GM21786 (cell line): ENCODE data around the gene TRMU.

Experiments
- ATAC-seq: cut with Tn5 transposase; IDR thresholded peaks from one replicate; pipeline ENCODE4 v1.9.1; 2021; ENCODE audit not compliant: unreplicated experiment

The TRMU gene, protein sequence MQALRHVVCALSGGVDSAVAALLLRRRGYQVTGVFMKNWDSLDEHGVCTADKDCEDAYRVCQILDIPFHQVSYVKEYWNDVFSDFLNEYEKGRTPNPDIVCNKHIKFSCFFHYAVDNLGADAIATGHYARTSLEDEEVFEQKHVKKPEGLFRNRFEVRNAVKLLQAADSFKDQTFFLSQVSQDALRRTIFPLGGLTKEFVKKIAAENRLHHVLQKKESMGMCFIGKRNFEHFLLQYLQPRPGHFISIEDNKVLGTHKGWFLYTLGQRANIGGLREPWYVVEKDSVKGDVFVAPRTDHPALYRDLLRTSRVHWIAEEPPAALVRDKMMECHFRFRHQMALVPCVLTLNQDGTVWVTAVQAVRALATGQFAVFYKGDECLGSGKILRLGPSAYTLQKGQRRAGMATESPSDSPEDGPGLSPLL

DNA sequence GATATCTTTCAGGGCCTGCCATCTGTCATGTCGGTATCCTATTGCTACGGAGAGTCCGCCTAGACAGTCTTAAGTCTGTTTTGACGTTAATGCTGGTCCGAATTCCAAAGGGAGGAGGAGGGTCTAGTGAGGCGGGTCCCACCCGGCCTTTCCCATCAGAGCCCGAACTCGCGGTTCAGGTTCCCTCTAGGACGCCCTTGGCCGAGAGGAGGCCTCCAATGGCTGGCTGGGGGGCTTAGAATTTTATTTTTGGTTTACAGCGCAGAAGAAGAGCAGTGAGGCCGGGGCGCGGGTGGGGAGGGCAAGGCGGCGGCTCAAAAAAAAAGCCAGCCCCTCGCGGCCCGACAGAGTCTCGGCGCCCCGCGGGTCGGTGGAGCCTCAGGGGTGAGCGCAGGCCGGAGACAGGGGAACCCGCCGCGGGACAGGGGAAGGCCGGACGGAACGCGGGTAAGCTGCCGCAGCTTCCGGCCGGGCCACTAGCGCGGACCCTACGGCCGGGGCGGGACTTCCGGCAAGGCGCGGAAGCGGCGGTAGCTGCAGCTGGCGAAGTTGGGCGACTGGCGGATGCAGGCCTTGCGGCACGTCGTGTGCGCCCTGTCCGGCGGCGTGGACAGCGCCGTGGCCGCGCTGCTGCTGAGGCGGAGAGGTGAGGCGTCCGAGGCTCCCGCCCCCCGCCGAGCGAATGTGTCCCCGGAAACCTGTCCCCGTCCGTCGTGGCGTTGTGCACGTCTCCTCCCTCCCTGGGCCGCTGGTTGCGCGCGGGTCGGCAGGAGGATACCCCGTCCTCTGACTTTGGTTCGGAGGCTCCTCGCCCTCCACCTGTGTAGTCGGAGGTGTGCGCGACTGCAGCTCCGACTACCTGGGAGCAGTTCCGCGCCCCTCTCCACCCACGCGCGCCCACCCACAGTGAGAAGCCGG lies at the start of gene TRMU:
Gene TRMU, plus strand, starts transcription at position 514 of the 918 bp plus-strand sequence. Its CDS starts 51 bp downstream, at position 565.
- ATAC-seq: peak; percentile 77

- no peak for ATAC-seq
Measured at GRCh38 chr22:46286006-46286405, 49.5 kb upstream of the TRMU start.

DNA sequence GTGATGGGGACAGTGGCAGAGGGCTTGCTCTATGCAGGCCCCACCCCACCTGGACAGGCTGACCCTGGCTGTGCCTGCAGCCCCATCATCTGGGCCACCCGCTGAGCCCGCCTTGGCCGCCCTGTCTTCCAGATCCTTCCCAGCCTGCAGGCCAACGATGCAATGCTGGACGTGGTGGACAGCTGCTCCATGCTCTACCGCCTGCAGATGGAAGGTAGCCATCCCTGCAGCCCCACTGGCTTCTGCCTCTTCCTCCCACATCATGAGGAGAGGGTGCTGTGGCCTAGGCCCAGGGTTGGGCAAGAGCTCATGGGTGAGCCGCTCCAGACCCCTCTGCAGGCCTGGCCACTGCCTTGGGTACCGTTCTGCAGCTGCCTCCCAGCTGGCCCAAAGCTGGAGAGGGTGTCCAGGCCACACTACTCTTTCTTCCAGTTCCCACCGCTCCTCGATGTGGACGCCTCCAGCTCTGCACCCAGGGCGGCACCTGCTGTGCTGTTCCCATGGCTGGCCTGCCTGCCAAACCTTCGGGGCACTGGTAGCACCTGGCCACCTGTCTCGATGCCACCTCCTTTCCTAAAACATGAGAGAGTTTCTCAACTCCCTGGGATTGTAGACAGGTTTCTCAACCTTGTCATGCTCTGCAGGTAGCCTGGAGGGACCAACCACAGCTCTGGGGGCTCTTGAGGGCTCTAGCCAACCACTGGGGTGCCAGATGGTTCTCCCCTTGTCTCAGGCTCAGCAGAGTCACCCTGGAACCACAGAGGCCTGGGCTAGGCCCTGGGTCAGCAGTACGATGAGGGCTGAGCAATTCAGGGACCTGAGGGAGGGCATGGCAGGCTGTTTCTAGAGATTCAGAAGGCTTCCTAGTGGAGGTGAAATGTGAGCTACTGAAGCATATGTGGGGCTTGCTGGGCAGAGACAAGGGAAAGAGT lies 48.3 kb upstream of the TRMU start:
- no peak for ATAC-seq

DNA sequence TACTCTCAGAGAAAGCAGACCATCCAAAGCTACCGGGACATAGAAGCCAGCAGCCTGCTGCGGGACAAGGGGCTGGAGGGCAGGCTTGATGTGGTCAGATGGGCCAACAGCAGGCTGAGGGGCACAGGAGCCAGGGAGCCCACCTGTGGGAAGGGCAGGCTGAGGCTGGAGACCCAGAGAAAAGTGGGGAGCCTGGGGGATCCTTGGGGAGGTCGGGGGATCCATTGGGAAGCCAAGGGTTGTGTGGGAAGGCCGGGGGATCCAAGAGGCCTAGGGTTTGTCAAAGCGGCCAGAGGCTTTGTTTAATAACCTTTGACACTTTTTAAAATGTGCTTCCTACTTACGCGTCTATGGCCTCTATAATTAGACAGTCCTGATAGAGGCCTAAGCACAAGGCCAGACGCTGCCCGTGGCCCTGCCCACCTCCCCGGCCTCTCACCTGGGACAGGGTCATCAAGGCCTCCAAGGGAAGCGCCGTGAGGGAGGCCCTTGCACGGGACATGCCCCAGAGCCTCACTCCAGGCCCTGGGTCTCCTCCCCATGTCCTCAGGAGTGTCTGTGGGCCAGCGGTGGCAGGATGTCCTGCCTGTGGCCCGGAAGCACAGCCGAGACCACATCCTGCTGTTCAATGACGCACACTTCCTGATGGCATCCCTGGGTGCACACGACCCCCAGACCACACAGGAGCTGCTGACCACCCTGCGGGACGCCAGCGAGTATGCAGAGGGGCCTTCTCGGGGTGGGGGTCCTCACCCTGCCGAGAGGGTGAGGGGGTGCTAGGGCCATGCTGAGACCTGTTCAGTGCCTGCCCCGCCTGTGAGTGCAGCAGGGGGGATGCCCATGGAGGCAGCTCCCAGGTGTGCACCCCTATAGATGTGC lies 47.4 kb upstream of the TRMU start:
- ATAC-seq: peak; percentile 78

- ATAC-seq: no peak
Measured at GRCh38 chr22:46288846-46289243, 46.7 kb upstream of the TRMU start.

DNA sequence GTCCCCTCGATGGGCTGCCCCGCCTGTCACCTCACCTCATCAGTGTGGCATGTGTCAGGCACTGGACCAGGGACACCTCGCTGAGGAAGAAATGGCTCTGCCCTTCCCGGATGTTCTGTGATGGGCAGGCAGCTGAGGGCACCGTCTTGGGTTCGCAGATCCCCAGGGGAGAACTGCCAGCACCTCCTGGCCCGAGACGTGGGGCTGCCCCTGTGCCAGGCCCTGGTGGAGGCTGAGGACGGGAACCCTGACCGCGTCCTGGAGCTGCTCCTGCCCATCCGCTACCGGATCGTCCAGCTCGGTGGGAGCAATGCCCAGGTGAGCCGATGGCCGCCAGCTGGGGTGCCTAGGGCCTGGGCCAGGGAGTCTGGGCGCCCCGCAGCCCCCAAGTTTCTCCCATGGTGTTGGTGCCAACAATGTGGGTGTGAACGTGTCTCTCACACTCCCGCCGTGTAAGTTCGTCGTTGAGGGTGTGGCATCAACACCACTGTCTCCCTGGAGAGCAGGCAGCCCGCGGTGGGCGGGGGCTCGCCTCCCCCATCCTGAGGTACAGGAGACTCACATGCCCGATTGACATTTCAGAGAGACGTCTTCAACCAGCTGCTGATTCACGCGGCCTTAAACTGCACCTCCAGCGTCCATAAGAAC lies 46.1 kb upstream of the TRMU start:
- no peak for ATAC-seq

GRCh38 chr22:46290121-46290842 lies 45.2 kb upstream of the TRMU start:
- ATAC-seq: no peak

DNA sequence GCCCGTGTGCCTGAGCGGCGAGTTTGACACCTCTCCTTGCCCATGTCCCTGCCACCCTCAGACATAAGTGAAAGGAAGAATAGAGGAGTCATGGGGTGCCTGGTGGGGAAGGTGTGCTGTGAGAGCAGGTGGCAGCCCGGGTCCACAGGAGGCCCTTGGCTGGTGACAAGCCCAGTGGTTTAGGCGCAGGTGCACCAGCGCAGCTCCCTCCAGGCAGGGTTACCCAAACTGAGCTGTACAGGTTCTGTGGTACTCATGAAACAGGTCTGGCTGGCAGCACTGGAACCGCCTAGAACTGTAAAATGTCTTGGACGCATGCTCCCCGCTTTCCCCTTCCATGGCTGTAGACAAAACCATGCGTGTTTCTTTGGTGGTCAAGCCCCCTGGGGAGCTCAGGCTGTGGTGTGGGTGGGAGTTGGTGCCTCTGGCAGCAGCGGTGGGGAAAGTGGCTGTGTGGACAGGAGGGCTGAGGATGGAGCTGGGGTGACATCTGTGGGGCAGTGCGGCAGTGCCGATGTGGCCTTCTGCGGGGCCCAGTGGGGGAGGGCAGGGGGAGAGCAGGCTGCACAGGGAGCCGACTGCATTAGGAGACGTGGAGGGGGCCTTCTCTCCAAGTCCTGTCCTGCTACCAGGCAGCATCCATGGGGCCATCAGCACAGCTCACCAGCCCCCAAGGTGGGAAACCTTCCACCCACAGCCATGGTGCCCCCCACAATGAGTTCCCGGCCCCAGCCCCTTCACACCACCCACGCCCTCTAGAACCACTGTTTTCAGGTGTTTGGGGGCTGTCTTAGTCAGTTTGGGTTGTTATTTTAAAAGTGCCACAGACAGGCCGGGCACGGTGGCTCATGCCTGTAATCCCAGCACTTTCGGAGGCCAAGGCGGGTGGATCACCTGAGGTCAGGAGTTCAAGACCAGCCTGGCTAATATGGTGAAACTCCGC lies 44.4 kb upstream of the TRMU start:
- no peak for ATAC-seq

GRCh38 chr22:46292173-46292572 lies 43.3 kb upstream of the TRMU start:
- no peak for ATAC-seq

DNA sequence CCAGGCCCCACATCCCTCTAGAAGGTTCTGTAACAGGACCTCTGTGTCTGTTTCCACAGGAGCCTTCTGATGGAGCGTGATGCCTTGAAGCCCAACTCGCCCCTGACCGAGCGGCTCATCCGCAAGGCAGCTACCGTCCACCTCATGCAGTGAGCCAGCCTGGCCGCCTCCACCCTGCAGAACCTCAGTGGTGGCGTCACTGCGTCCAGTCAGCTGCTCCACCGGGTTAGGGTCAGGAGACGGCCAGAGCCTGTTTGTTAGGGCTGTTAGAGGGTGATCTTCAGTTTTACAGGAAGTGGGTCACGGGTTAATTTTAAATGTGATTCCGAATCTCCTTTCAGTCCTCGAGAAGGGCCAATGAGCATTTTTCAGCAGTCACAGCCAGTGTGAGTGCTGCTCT lies 42.8 kb upstream of the TRMU start:
- no peak for ATAC-seq

GRCh38 chr22:46293577-46294260 lies 41.8 kb upstream of the TRMU start:
- ATAC-seq: no peak

DNA sequence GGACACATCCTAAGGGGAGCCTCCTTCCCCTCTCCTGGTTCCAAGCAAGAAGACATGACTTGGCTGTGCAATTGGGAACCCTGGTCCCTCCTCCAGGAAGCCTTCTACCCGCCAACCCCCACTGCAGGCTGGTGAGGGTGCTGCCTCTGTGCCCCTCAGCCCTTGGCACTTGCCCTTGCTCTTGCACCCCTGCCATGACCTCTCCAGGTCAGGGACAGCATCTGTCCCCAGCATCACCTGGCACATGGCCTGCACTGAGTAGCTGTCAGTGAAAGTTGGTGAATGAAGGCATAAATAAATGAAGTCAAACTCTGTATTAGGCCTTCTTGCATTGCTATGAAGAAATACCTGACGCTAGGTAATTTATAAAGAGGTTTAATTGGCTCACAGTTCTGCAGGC lies 40.7 kb upstream of the TRMU start:
- ATAC-seq: no peak

DNA sequence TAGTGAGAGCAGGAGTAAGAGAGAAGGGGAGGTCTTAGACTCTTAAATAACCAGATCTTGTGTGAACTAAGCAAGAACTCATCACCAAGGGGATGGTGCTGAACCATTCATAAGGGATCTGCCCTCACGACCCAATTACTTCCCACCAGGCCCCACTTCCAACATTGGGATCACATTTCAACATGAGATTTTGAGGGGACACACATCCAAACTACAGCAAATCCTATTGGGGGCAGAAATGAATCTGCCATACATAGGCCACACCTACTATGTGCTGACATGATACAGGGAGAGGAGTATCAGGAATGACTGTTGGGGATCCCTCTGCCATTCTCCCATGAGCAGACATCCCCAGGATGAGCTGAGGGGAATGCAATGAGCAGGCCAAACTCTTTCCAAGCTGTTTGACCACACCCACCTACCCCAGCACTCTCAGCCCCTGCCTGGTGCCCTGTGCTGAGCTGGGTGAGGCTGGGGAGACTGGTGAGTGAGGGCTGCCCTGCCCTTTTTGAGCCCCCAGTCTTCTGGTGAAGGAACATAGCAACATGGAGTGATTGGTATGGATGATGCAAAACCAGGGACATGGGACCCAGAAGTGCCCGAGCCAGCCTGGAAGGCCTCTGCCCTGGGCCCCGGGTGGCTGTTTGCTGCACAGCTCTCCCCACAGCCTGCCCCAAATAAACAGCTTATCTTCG lies 40.1 kb upstream of the TRMU start:
- ATAC-seq: no peak

GRCh38 chr22:46296257-46297150 lies 39.0 kb upstream of the TRMU start, which contains the start of gene GTSE1:
Gene GTSE1, plus strand, starts transcription at chr22:46296870. Its CDS starts 531 bp downstream, at chr22:46297401.
- ATAC-seq: peak; percentile 89

GRCh38 chr22:46297151-46297812 lies 38.2 kb upstream of the TRMU start:
- no peak for ATAC-seq
